Ascending aorta (tissue), 2 donors: ENCODE measurements around the gene CCDC74A. TPM values are rescaled to one million over a fixed set of nuclear protein-coding genes. Genes with fewer than 3 reads are reported as not detected.
"Not testable (repeated sequence)": the region's sequence is repeated elsewhere in the genome, so short reads cannot be mapped to it uniquely, and the experiment has no call there.

Source experiments
- DNase-seq, 2 donors: peaks; one replicate each; pipeline ENCODE4 v3.0.0-alpha.2; 2019; ENCODE audit warnings: low spot score in 2 of 2
- H3K27ac ChIP-seq, 2 donors: fragments of 200-600 bp; sonication (generic); one replicate each; pipeline ENCODE4 v1.5.1; 2016 to 2017; ENCODE audit warnings: mild to moderate bottlenecking in 1 of 2
- H3K27me3 ChIP-seq: fragments of 200-600 bp; sonication (generic); one replicate; pipeline ENCODE4 v1.5.1; 2017
- H3K36me3 ChIP-seq, 2 donors: fragments of 200-600 bp; sonication (generic); one replicate each; pipeline ENCODE4 v1.5.1; 2016
- H3K4me1 ChIP-seq, 2 donors: fragments of 200-600 bp; sonication (generic); one replicate each; pipeline ENCODE4 v1.5.1; 2016 to 2017; ENCODE audit warnings: mild to moderate bottlenecking in 1 of 2
- H3K4me3 ChIP-seq, 2 donors: fragments of 200-600 bp; sonication (generic); one replicate each; pipeline ENCODE4 v1.5.1; 2016 to 2017; ENCODE audit warnings: mild to moderate bottlenecking in 1 of 2
- H3K9me3 ChIP-seq, 2 donors: fragments of 200-600 bp; sonication (generic); one replicate each; pipeline ENCODE4 v1.5.1; 2016
- CTCF ChIP-seq, 3 experiments: fragments of 200-600 bp in 2 of 3; fragments of 450-650 bp in 1 of 3; sonication (generic) in 2 of 3; IDR thresholded peaks; one replicate each; pipeline ENCODE4 v1.5.1; 2016 to 2019; ENCODE audit warnings: antibody characterized with exemption in 3 of 3, mild to moderate bottlenecking in 1 of 3, moderate library complexity in 1 of 3
- intact Hi-C: fragments of 100-400 bp; cut with DNase I; formaldehyde crosslinking; loops from one replicate; pipeline ENCODE4 v1.15.1; 2023
- total RNA-seq: library from RNA; depleted of rRNA; stranded (reverse); fragments of >200 nt; gene quantifications from one replicate; pipeline ENCODE4 v1.1.0, GENCODE V29; 2016

The CCDC74A gene
- total RNA-seq, 1 donor from 2014 or later = 1.8 TPM

- no peak overlapping the region for H3K4me3 ChIP-seq
- no peak for DNase-seq
- intact Hi-C loops = no loop called here
- no peak overlapping the region for H3K27ac ChIP-seq
- H3K27me3 ChIP-seq = no peaks in the 10 kb centered on the region
- TF ChIP-seq CTCF (IDR thresholded peaks at IDR 0.05) = no peak
- H3K4me1 ChIP-seq = no peaks in the 10 kb centered on the region
- H3K36me3 ChIP-seq = peaks cover 12 to 28% of the 10 kb centered on the region in 2 donors
- no peaks in the 10 kb centered on the region for H3K9me3 ChIP-seq
Measured at GRCh38 chr2:131520526-131520925, 7.2 kb upstream of the CCDC74A start.

DNA sequence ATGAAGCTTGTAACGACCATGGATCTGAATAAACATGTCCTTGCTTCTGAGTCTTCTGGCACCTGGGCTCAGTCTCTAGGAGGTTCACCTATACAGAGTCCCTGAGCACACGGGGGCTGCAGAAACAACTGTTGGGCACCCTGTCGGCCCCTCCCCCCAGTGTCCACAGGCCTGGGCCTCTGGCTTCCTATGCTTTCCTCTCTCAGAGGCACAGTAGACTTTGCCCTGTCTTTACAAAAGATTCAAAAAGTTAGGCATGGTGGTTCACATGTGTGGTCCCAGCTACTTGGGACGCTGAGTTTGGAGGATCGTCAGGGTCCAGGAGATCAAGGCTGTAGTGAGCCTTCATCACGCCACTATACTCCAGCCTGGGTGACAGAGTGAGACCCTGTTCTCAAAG, 6.2 kb upstream of the CCDC74A start:
- H3K27me3 ChIP-seq, intact Hi-C loops, H3K9me3 ChIP-seq, DNase-seq, H3K4me1 ChIP-seq, H3K4me3 ChIP-seq, H3K27ac ChIP-seq: not testable (repeated sequence)
- H3K36me3 ChIP-seq = peaks cover 12 to 28% of the 10 kb centered on the region in 2 donors

- no peaks in the 10 kb centered on the region for H3K9me3 ChIP-seq
- H3K4me3 ChIP-seq = no peak overlapping the region
- H3K27ac ChIP-seq = no peak overlapping the region
- intact Hi-C loops = no loop called here
- no peaks in the 10 kb centered on the region for H3K27me3 ChIP-seq
- no peaks in the 10 kb centered on the region for H3K4me1 ChIP-seq
- peaks cover 12 to 26% of the 10 kb centered on the region in 2 donors for H3K36me3 ChIP-seq
- DNase-seq = no peak
- TF ChIP-seq CTCF (IDR thresholded peaks at IDR 0.05) = no peak
Measured at GRCh38 chr2:131521961-131522781, 5.5 kb upstream of the CCDC74A start.

DNA sequence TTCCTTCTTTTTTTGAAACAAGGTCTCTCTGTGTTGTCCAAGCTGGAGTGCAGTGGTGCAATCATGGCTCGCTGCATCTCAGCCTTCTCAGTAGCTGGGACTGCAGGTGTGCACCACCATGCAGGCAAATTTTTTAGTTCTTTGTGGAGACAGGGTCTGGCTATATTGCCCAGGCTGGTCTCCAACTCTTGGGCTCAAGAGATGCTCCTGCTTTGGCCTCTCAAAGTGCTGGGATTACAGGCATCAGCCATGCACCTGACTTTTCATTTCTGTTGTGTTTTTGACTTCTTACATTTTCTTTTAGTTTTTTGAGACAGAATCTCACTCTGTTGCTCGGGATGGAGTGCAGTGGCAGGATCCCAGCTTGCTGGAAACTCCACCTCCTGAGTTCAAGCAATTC, 2.4 kb upstream of the CCDC74A start:
- peak in 1 of 2 donors; percentile 33 for DNase-seq
- intact Hi-C loops = loop anchor here (5.0 kb wide), 1 partner anchor 33 kb away; the partner anchor contains the start of gene MZT2A
- H3K27me3 ChIP-seq, H3K27ac ChIP-seq, H3K4me1 ChIP-seq, H3K4me3 ChIP-seq, H3K36me3 ChIP-seq, H3K9me3 ChIP-seq: not testable (repeated sequence)

DNA sequence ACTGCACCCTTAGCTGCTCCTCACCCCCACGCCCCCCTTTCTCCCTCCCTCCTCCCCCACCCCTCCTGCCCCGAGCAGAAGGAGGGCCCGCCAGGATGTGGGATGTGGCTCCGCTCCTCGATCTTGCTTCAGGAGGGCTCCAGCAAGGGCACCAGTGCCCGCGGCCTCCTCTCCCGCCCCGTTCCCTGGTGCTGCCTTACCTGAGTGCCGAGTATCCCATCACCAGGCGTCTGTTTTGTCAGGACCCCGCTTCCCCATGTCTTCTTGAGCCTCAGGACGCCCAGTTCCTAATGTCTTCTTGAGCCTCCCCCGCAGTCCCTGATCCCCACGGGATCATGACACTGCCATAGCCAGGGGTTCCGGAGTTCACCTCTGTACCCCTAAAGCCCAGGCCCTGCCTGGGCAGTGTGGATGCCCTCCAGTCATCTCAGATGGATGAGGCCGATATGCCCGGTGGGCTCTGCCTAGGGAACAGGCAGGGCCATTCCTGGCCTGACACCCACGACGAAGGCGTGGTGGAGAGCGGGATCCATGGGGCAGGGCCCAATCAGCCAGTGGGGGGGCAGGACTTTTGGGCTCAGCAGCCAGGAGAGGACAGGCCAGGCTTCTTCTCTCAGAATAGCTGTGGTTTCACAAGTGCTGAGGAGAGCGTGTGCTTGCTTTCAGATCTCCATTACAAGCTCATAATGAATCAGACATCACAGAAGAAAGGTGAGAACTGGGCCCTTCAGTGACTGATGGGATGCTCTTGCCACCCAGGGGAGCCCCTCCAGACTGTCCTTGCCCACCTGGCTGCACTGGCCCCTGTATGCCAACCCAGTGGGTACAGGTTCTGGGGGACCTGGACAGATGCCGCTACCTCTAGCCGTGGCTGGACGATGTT, 1.5 kb downstream of the CCDC74A start:
- not testable (repeated sequence) for H3K4me1 ChIP-seq, H3K9me3 ChIP-seq, H3K27ac ChIP-seq, H3K27me3 ChIP-seq, H3K36me3 ChIP-seq
- intact Hi-C loops = loop anchor here (5.0 kb wide), 1 partner anchor 37 kb away; the partner anchor contains the start of gene MZT2A
- H3K4me3 ChIP-seq = peak overlapping the region in 1 of 2 donors; percentile 61
- peak in 1 of 2 donors; percentile 59 for DNase-seq

GRCh38 chr2:131529864-131530445, 2.3 kb downstream of the CCDC74A start:
- not testable (repeated sequence) for H3K36me3 ChIP-seq, H3K27me3 ChIP-seq, H3K27ac ChIP-seq, H3K4me1 ChIP-seq, H3K4me3 ChIP-seq, H3K9me3 ChIP-seq
- DNase-seq = peak in 1 of 2 donors; percentile 42
- intact Hi-C loops = loop anchor here (5.0 kb wide), 1 partner anchor 38 kb away; the partner anchor contains the start of gene MZT2A

GRCh38 chr2:131530626-131531344, 3.1 kb downstream of the CCDC74A start:
- DNase-seq = peak in 1 of 2 donors; percentile 55
- H3K36me3 ChIP-seq, H3K27ac ChIP-seq, H3K4me1 ChIP-seq, H3K4me3 ChIP-seq, intact Hi-C loops, H3K27me3 ChIP-seq, H3K9me3 ChIP-seq: not testable (repeated sequence)

DNA sequence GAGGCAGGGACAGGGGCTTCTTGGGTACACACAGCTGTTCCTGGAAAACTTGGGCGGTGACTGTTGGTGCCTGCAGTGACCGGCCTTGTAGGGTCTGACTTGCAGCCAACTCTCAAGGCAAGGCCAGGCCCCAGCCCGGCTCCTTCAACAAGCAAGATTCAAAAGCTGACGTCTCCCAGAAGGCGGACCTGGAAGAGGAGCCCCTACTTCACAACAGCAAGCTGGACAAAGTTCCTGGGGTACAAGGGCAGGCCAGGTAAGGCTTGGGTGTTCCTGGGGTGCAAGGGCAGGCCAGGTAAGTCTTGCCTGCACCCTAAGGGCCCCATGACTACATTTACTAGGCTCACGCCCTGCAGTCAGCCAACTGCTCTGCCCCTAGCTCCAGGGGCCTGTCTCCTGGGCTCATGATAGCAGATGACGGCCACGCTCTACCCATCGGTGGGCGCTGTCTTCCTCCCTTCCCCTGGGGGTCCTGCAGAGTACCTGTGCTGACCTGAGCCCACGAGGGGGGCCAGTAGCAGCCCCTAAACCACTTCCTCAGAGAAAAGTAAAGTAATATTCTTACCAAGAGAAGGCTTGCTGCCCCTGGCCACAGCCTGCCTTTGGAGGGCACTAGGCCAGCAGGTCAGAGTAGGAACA, 4.0 kb downstream of the CCDC74A start:
- H3K4me1 ChIP-seq, H3K27ac ChIP-seq, H3K36me3 ChIP-seq, H3K9me3 ChIP-seq, H3K4me3 ChIP-seq, H3K27me3 ChIP-seq, intact Hi-C loops: not testable (repeated sequence)
- peak in 1 of 2 donors; percentile 44 for DNase-seq

- H3K27me3 ChIP-seq, H3K4me3 ChIP-seq, H3K27ac ChIP-seq, H3K9me3 ChIP-seq, intact Hi-C loops, H3K4me1 ChIP-seq, DNase-seq, H3K36me3 ChIP-seq: not testable (repeated sequence)
Measured at GRCh38 chr2:131532723-131533608, 5.3 kb downstream of the CCDC74A start.
